ENCODE measurements around the gene STARD5. TPM values are rescaled to one million over a fixed set of nuclear protein-coding genes. Genes with fewer than 3 reads are reported as not detected.

STARD5 gene
- total RNA-seq, 1 experiment from 2014 or later = 1.0 TPM

DNA sequence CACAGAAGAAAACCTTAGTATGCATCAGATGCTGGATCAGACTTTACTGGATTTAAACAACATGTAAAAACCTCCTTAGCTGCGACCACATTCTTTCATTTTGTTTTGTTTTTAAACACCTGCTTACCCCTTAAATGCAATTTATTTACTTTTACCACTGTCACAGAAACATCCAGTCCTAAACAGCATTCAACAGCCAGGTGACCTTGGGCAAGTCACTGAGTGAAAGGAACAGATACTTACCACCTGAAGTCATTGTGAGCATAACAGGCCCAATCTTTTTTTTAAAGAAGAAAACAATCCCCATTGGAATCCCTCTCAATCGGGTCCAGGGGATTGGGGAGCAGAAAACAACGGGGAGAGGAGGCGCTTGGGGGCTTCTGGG is 390 bp downstream of the STARD5 start:
- peak overlapping the region; percentile 90 for H3K4me3 Mint-ChIP-seq (ENCODE audit: unreplicated experiment)

GRCh38 chr15:81322676-81323253 is 1.2 kb downstream of the STARD5 start:
- POLR2A ChIA-PET = no interaction called here
- DNase-seq = no peak
- Histone ChIP-seq H3K36me3 (ENCODE audit: control insufficient read depth, insufficient read depth, low read length) (no peaks in the 10 kb centered on the region), H3K4me1 (peaks cover 15% of the 10 kb centered on the region), H3K4me3 (ENCODE audit: low read depth, low read length) (no peak overlapping the region), H3K9me3 (no peaks in the 10 kb centered on the region), H3K27me3 (replicated peaks; ENCODE audit: control insufficient read depth, insufficient read depth, low read length) (no peaks in the 10 kb centered on the region)
- no peak overlapping the region for H3K27ac Mint-ChIP-seq (ENCODE audit: unreplicated experiment)
- TF ChIP-seq, protein P1, sequence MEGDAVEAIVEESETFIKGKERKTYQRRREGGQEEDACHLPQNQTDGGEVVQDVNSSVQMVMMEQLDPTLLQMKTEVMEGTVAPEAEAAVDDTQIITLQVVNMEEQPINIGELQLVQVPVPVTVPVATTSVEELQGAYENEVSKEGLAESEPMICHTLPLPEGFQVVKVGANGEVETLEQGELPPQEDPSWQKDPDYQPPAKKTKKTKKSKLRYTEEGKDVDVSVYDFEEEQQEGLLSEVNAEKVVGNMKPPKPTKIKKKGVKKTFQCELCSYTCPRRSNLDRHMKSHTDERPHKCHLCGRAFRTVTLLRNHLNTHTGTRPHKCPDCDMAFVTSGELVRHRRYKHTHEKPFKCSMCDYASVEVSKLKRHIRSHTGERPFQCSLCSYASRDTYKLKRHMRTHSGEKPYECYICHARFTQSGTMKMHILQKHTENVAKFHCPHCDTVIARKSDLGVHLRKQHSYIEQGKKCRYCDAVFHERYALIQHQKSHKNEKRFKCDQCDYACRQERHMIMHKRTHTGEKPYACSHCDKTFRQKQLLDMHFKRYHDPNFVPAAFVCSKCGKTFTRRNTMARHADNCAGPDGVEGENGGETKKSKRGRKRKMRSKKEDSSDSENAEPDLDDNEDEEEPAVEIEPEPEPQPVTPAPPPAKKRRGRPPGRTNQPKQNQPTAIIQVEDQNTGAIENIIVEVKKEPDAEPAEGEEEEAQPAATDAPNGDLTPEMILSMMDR (IDR thresholded peaks at IDR 0.05; ENCODE audit: insufficient read depth in 1 of 2, low read depth in 1 of 2, low read length in 1 of 2, severe bottlenecking in 1 of 2, unreplicated experiment in 1 of 2) = no peak
- BruUV-seq (replicated peaks) = no TSS peak
- no peaks in the 10 kb centered on the region for H3K27me3 Mint-ChIP-seq (ENCODE audit: insufficient read depth, unreplicated experiment)
- peaks cover 4% of the 10 kb centered on the region for H3K4me1 Mint-ChIP-seq (ENCODE audit: low read depth, unreplicated experiment)
- intact Hi-C loops (cut with micrococcal nuclease; ENCODE audit: unreplicated experiment) = loop anchor here (5.0 kb wide), 2 partner anchors 35 to 45 kb away; no protein-coding TSS in a partner anchor
- no peaks in the 10 kb centered on the region for H3K9me3 Mint-ChIP-seq (ENCODE audit: unreplicated experiment)
- no peaks in the 10 kb centered on the region for H3K36me3 Mint-ChIP-seq (ENCODE audit: insufficient read depth, unreplicated experiment)
- CTCF ChIA-PET = no interaction called here
- H3K4me3 Mint-ChIP-seq (ENCODE audit: unreplicated experiment) = peak overlapping the region; percentile 35

More for the DNA sequence above, 390 bp downstream of the STARD5 start:
- Mint-ChIP-seq H3K27me3 (ENCODE audit: insufficient read depth, unreplicated experiment) (no peaks in the 10 kb centered on the region), H3K9me3 (ENCODE audit: unreplicated experiment) (no peaks in the 10 kb centered on the region), H3K36me3 (ENCODE audit: insufficient read depth, unreplicated experiment) (no peaks in the 10 kb centered on the region), H3K4me1 (ENCODE audit: low read depth, unreplicated experiment) (peaks cover 6% of the 10 kb centered on the region), H3K27ac (ENCODE audit: unreplicated experiment) (peak overlapping the region; percentile 48)
- POLR2A ChIA-PET = no interaction called here
- no peak for DNase-seq
- Histone ChIP-seq H3K27me3 (replicated peaks; ENCODE audit: control insufficient read depth, insufficient read depth, low read length) (no peaks in the 10 kb centered on the region), H3K4me1 (peaks cover 15% of the 10 kb centered on the region), H3K9me3 (no peaks in the 10 kb centered on the region), H3K4me3 (ENCODE audit: low read depth, low read length) (peak overlapping the region; percentile 62), H3K36me3 (ENCODE audit: control insufficient read depth, insufficient read depth, low read length) (no peaks in the 10 kb centered on the region)
- CTCF ChIA-PET = interaction anchor here (0.6 to 1.1 kb wide), 3 partner anchors 57 to 206 kb away, joined by 3 to 7 read pairs (median 5); no protein-coding TSS in a partner anchor
- TSS peak; percentile 66 for BruUV-seq (replicated peaks)
- TF ChIP-seq, protein P1 (IDR thresholded peaks at IDR 0.05; ENCODE audit: insufficient read depth in 1 of 2, low read depth in 1 of 2, low read length in 1 of 2, severe bottlenecking in 1 of 2, unreplicated experiment in 1 of 2) = no peak
- intact Hi-C loops (cut with micrococcal nuclease; ENCODE audit: unreplicated experiment) = loop anchor here (5.0 kb wide), 2 partner anchors 34 to 46 kb away; no protein-coding TSS in a partner anchor

- Mint-ChIP-seq H3K4me1 (ENCODE audit: low read depth, unreplicated experiment) (no peaks in the 10 kb centered on the region), H3K27ac (ENCODE audit: unreplicated experiment) (no peak overlapping the region), H3K4me3 (ENCODE audit: unreplicated experiment) (no peak overlapping the region), H3K27me3 (ENCODE audit: insufficient read depth, unreplicated experiment) (no peaks in the 10 kb centered on the region), H3K36me3 (ENCODE audit: insufficient read depth, unreplicated experiment) (no peaks in the 10 kb centered on the region), H3K9me3 (ENCODE audit: unreplicated experiment) (no peaks in the 10 kb centered on the region)
- Histone ChIP-seq H3K4me3 (ENCODE audit: low read depth, low read length) (no peak overlapping the region), H3K27me3 (replicated peaks; ENCODE audit: control insufficient read depth, insufficient read depth, low read length) (no peaks in the 10 kb centered on the region), H3K9me3 (no peaks in the 10 kb centered on the region), H3K36me3 (ENCODE audit: control insufficient read depth, insufficient read depth, low read length) (no peaks in the 10 kb centered on the region), H3K4me1 (peaks cover 15% of the 10 kb centered on the region)
- ChIA-PET CTCF (no interaction called here), POLR2A (no interaction called here)
- intact Hi-C loops (cut with micrococcal nuclease; ENCODE audit: unreplicated experiment) = loop anchor here (5.0 kb wide), 2 partner anchors 36 to 44 kb away; no protein-coding TSS in a partner anchor
- TF ChIP-seq, protein P1 (IDR thresholded peaks at IDR 0.05; ENCODE audit: insufficient read depth in 1 of 2, low read depth in 1 of 2, low read length in 1 of 2, severe bottlenecking in 1 of 2, unreplicated experiment in 1 of 2) = no peak
- no TSS peak for BruUV-seq (replicated peaks)
- no peak for DNase-seq
Observed at GRCh38 chr15:81321667-81322066, 2.3 kb downstream of the STARD5 start.

Measured in Caco-2 (cell line).